HepG2 (cell line): ENCODE measurements around the gene NLRP2B. TPM values are rescaled to one million over a fixed set of nuclear protein-coding genes. Genes with fewer than 3 reads are reported as not detected.
"Not testable (repeated sequence)": the region's sequence is repeated elsewhere in the genome, so short reads cannot be mapped to it uniquely, and the experiment has no call there.

Experiments used
- ATAC-seq: fragments of 200-7000 bp; cut with Tn5 transposase; 3 replicates; pipeline ENCODE4 v1.9.1; 2020; ENCODE audit warnings: mild to moderate bottlenecking, moderate library complexity
- BruUV-seq: library from RNA; stranded (reverse); fragments of 400-500 nt; replicated peaks from 2 replicates; lab custom pipeline; 2021; lab: Mats Ljungman, UMichigan
- CTCF ChIA-PET: fragments of 300-600 bp; formaldehyde crosslinking; extraction: SDS; loops from one replicate; lab custom pipeline; 2021; ENCODE audit warnings: low total read pairs, inconsistent platforms, low intra/inter-chr PET ratio; lab: Yijun Ruan, JAX
- POLR2A ChIA-PET: fragments of 350-600 bp; sonication (Branson Sonifier 250); formaldehyde crosslinking; loops from one replicate; lab custom pipeline; 2020; ENCODE audit warnings: antibody characterized with exemption, inconsistent platforms; lab: Yijun Ruan, JAX
- DNase-seq: peaks from one replicate; pipeline ENCODE4 v3.0.0-alpha.2; 2015; ENCODE audit warnings: low spot score
- FAIRE-seq: peaks from 3 replicates; lab custom pipeline; 2011; peaks lifted over from hg19 to GRCh38; lab: Jason Lieb, UNC
- H2AFZ ChIP-seq: one replicate; pipeline ENCODE4 v1.6.1; 2011; ENCODE audit warnings: low read length, inconsistent platforms
- H3K27ac ChIP-seq: fragments of 300-600 bp; 3 replicates; pipeline ENCODE4 v1.8.0; 2011; ENCODE audit warnings: mixed run types, mild to moderate bottlenecking, mixed read lengths, low read length, inconsistent platforms; ENCODE audit not compliant: insufficient read depth; ENCODE audit errors: extremely low read length
- H3K27me3 ChIP-seq, 2 experiments: fragments of 200-600 bp in 1 of 2; 2 replicates in 1 of 2; 3 replicates in 1 of 2; pipeline versions ENCODE4 v1.6.0 to v1.8.0; 2011; ENCODE audit warnings: low read length in 2 of 2, mild to moderate bottlenecking in 2 of 2, moderate library complexity in 2 of 2, inconsistent platforms in 1 of 2; ENCODE audit not compliant: insufficient read depth in 2 of 2, control insufficient read depth in 1 of 2
- H3K36me3 ChIP-seq, 2 experiments: fragments of 200-600 bp in 1 of 2; replicated peaks in 1 of 2; 2 replicates in 1 of 2; 3 replicates in 1 of 2; pipeline versions ENCODE4 v1.5.1 to v1.8.0; 2011; ENCODE audit warnings: low read length in 2 of 2, inconsistent platforms in 1 of 2; ENCODE audit not compliant: insufficient read depth in 2 of 2, control insufficient read depth in 1 of 2
- H3K4me1 ChIP-seq: 2 replicates; pipeline ENCODE4 v1.5.1; 2012; ENCODE audit warnings: low read length, inconsistent platforms; ENCODE audit not compliant: insufficient read depth
- H3K4me2 ChIP-seq: 2 replicates; pipeline ENCODE4 v1.6.0; 2011; ENCODE audit warnings: low read depth, low read length, inconsistent platforms
- H3K4me3 ChIP-seq, 3 experiments: fragments of 200-600 bp in 1 of 3; sonication (generic), shearing (Covaris generic) in 1 of 3; replicated peaks in 1 of 3; 2 replicates each; pipeline ENCODE4 v1.5.1; 2011 to 2016; ENCODE audit warnings: low read length in 3 of 3, inconsistent platforms in 2 of 3, low read depth in 2 of 3, mild to moderate bottlenecking in 2 of 3, control low read depth in 1 of 3, mixed read lengths in 1 of 3; ENCODE audit not compliant: insufficient read depth in 1 of 3
- H3K79me2 ChIP-seq: one replicate; pipeline ENCODE4 v1.6.1; 2011; ENCODE audit warnings: low read length, inconsistent platforms; ENCODE audit not compliant: insufficient read depth
- H3K9ac ChIP-seq: 2 replicates; pipeline ENCODE4 v1.6.0; 2011; ENCODE audit warnings: mild to moderate bottlenecking, low read depth, low read length, inconsistent platforms; ENCODE audit not compliant: insufficient read depth
- H3K9me3 ChIP-seq: 2 replicates; pipeline ENCODE4 v1.5.1; 2012; ENCODE audit warnings: mild to moderate bottlenecking, low read length
- H4K20me1 ChIP-seq: 2 replicates; pipeline ENCODE4 v1.6.0; 2011; ENCODE audit warnings: inconsistent platforms, mild to moderate bottlenecking, low read length, moderate library complexity; ENCODE audit not compliant: insufficient read depth
- DNMT1 ChIP-seq: sonication (generic); formaldehyde crosslinking; IDR thresholded peaks from 2 replicates; pipeline ENCODE4 v1.5.1; 2020; ENCODE audit warnings: mild to moderate bottlenecking, missing genetic modification reagents
- FOXC1 ChIP-seq: sonication (generic); formaldehyde crosslinking; IDR thresholded peaks from 2 replicates; pipeline ENCODE4 v1.8.0; 2022; ENCODE audit warnings: mild to moderate bottlenecking, missing genetic modification reagents, borderline replicate concordance
- GPN1 ChIP-seq: sonication (generic); formaldehyde crosslinking; IDR thresholded peaks from 2 replicates; pipeline ENCODE4 v1.5.1; 2020; ENCODE audit warnings: missing genetic modification reagents, borderline replicate concordance
- MIXL1 ChIP-seq: IDR thresholded peaks from 2 replicates; pipeline ENCODE4 v1.6.1; 2016
- MLX ChIP-seq: IDR thresholded peaks from 2 replicates; pipeline ENCODE4 v1.6.1; 2016
- MTERF4 ChIP-seq: sonication (generic); formaldehyde crosslinking; IDR thresholded peaks from 2 replicates; pipeline ENCODE4 v1.8.0; 2023; ENCODE audit warnings: mild to moderate bottlenecking, missing genetic modification reagents
- ZNF577 ChIP-seq: sonication (generic); formaldehyde crosslinking; IDR thresholded peaks from 2 replicates; pipeline ENCODE4 v1.4.0; 2020; ENCODE audit warnings: mild to moderate bottlenecking, low read depth, missing genetic modification reagents, borderline replicate concordance
- ZNF770 ChIP-seq: sonication (generic); formaldehyde crosslinking; IDR thresholded peaks from 2 replicates; pipeline ENCODE4 v1.5.0; 2020; ENCODE audit warnings: mild to moderate bottlenecking, missing genetic modification reagents
- WGBS: methylation state at CpG from one replicate; pipeline ENCODE4 v1.1.6; 2017; ENCODE audit warnings: low lambda C conversion rate; 5-methylcytosine and 5-hydroxymethylcytosine counted together
- in situ Hi-C: cut with HindIII; loops from 2 replicates; pipeline ENCODE4 v1.10.0; 2017; ENCODE audit warnings: low pct_unique_long_range_greater_than_20kb; ENCODE audit not compliant: extremely low pct_ligation_motif_present
- intact Hi-C: fragments of 100-400 bp; cut with micrococcal nuclease; formaldehyde crosslinking; loops from one replicate; pipeline ENCODE4 v1.10.0; 2022; ENCODE audit not compliant: unreplicated experiment
- polyA plus RNA-seq, 8 experiments: library from polyadenylated mRNA; depleted of rRNA in 3 of 8; stranded (reverse) in 7 of 8; unstranded in 1 of 8; fragments of >200 nt; fragmentation: Illumina TruSeq in 4 of 8; extraction: Trizol in 4 of 8; gene quantifications; 2 replicates each; pipeline versions ENCODE4 v1.2.1 to v1.2.3, GENCODE V29; 2011 to 2016; ENCODE audit warnings: low read depth in 4 of 8, missing spikeins in 1 of 8, mixed read lengths in 1 of 8; ENCODE audit not compliant: insufficient read depth in 1 of 8
- total RNA-seq, 5 experiments: library from RNA; depleted of rRNA; stranded (reverse); fragments of >200 nt; fragmentation: Illumina TruSeq; extraction: Trizol; gene quantifications; 2 replicates each; pipeline ENCODE4 v1.2.3, GENCODE V29; 2016; ENCODE audit warnings: low read depth in 1 of 5

NLRP2B gene
- total and polyA plus RNA-seq, 2 of the 13 experiments (the other 11 are each of a cell fraction or from before 2014, with no cell fraction given): not detected

GRCh38 chrX:57680160-57680559 is at the start of gene NLRP2B (continued):
- no peak for TF ChIP-seq DNMT1 (CRISPR knock-in tag)
- TF ChIP-seq MIXL1: no peak
- TF ChIP-seq ZNF770: no peak
- TF ChIP-seq MTERF4 (CRISPR knock-in tag): no peak
- TF ChIP-seq MLX (CRISPR knock-in tag): no peak
- no peak for TF ChIP-seq GPN1
- no peak for TF ChIP-seq FOXC1
- no peak for TF ChIP-seq ZNF577

GRCh38 chrX:57725995-57726394 is 45.9 kb upstream of the NLRP2B start:
- H3K4me3 ChIP-seq, H3K27ac ChIP-seq, H4K20me1 ChIP-seq, DNase-seq, POLR2A ChIA-PET, H3K27me3 ChIP-seq, FAIRE-seq, H2AFZ ChIP-seq, ATAC-seq, H3K36me3 ChIP-seq, H3K4me1 ChIP-seq, BruUV-seq, in situ Hi-C loops, H3K9ac ChIP-seq, CTCF ChIA-PET, H3K79me2 ChIP-seq, H3K4me2 ChIP-seq, H3K9me3 ChIP-seq, intact Hi-C loops: not testable (repeated sequence)
- WGBS: 29% methylated on average over 3 of the region's 3 CpGs
